Activated CD4-positive, alpha-beta T cell treated with anti-CD3 and anti-CD28 coated beads, Interleukin-2, amount 10 ng/mL, durations not matched to agents 7 days and 5 days (primary cell): ENCODE results near the gene COL11A2. TPM values are rescaled to one million over a fixed set of nuclear protein-coding genes. Genes with fewer than 3 reads are reported as not detected.
A peak's percentile ranks its signal among the peaks of the same experiment; 100 is the strongest.
"Not testable (repeated sequence)": the region's sequence is repeated elsewhere in the genome, so short reads cannot be mapped to it uniquely, and the experiment has no call there.

ENCODE experiments used
- CTCF ChIA-PET: fragments of 350-600 bp; sonication (Branson Sonifier 250); formaldehyde crosslinking; loops from one replicate; lab custom pipeline; 2021; ENCODE audit warnings: antibody characterized with exemption; lab: Charles Lee
- POLR2A ChIA-PET: fragments of 350-600 bp; sonication (Branson Sonifier 250); formaldehyde crosslinking; loops from one replicate; lab custom pipeline; 2021; ENCODE audit warnings: antibody characterized with exemption; lab: Charles Lee
- DNase-seq: peaks from one replicate; pipeline ENCODE4 v3.0.0-alpha.2; 2020
- H3K27ac Mint-ChIP-seq: one replicate; pipeline ENCODE4 v1.8.0; 2021; ENCODE audit warnings: mild to moderate bottlenecking, moderate library complexity, mixed read lengths
- H3K27me3 Mint-ChIP-seq: one replicate; pipeline ENCODE4 v1.8.0; 2021; ENCODE audit warnings: mixed read lengths
- H3K36me3 Mint-ChIP-seq: one replicate; pipeline ENCODE4 v1.8.0; 2021; ENCODE audit warnings: low read depth, mixed read lengths
- H3K4me1 Mint-ChIP-seq: one replicate; pipeline ENCODE4 v1.8.0; 2021; ENCODE audit warnings: mixed read lengths
- H3K4me3 Mint-ChIP-seq: one replicate; pipeline ENCODE4 v1.8.0; 2021; ENCODE audit warnings: mild to moderate bottlenecking, moderate library complexity, mixed read lengths
- H3K9me3 Mint-ChIP-seq: one replicate; pipeline ENCODE4 v1.8.0; 2021; ENCODE audit warnings: mixed read lengths
- total RNA-seq, 2 experiments: library from RNA; stranded (reverse); gene quantifications; one replicate each; pipeline ENCODE4 v1.2.3, GENCODE V29; 2021

Gene COL11A2
- 1 to 10 TPM; 1.3 to 1.4 TPM for total RNA-seq

DNA sequence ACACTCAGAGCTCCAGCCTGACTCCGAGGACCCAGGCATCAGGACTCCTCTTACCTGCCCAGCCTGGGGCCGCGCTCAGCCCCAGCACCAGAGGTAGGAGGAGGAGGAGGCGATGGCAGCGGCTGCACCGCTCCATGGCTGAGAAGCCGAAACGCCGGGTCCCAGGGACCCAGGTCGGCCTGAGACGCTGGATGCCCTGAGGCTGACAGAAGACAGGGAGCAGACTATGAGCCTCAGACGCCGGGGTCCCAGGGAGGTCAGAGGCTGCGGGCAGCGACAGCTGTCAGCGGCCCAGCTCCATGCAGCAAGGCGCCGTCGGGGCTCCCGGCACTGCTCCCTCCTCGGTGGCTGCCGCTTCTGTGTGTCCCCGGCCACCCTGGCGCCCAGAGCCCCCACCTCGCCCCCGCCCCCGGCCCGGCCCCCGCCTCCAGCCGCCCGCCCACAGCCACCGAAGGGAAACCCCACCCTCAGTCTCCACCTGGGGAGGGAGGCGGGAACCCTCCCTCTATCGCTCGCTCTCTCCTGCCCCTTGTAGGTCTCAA lies at the start of gene COL11A2:
Gene COL11A2 (minus strand): TSS at position 363 of the 542 bp plus-strand sequence. CDS start 227 bp downstream, at position 136.
- Mint-ChIP-seq H3K27me3 (peaks cover 36% of the 10 kb centered on the region), H3K27ac (no peak within 1 kb of the TSS), H3K36me3 (peaks cover 32% of the 10 kb centered on the region), H3K4me1 (peaks cover 11% of the 10 kb centered on the region), H3K4me3 (no peak within 1 kb of the TSS), H3K9me3 (no peaks in the 10 kb centered on the region)
- CTCF ChIA-PET, result interaction anchor here (0.5 to 1.2 kb wide), 2 partner anchors 56 to 187 kb away, joined by 5 to 7 read pairs; no protein-coding TSS in a partner anchor
- no peak for DNase-seq
- POLR2A ChIA-PET, result no interaction called here

- Mint-ChIP-seq H3K27ac (peak overlapping the region; percentile 67), H3K4me1 (peaks cover 14% of the 10 kb centered on the region), H3K36me3 (no peaks in the 10 kb centered on the region), H3K4me3 (no peak overlapping the region), H3K9me3 (no peaks in the 10 kb centered on the region), H3K27me3 (peaks cover 27% of the 10 kb centered on the region)
- CTCF ChIA-PET, result interaction anchor here (0.9 kb wide), 1 partner anchor 35 kb away, joined by 3 read pairs; the partner anchor contains the start of gene B3GALT4
- no peak for DNase-seq
- POLR2A ChIA-PET, result no interaction called here
These were observed 49.7 kb upstream of the COL11A2 start for GRCh38 chr6:33241968-33242367.

GRCh38 chr6:33237741-33238140 lies 45.5 kb upstream of the COL11A2 start:
- H3K9me3 Mint-ChIP-seq, result no peaks in the 10 kb centered on the region
- ChIA-PET POLR2A (no interaction called here), CTCF (interaction anchor here (3.1 kb wide), 1 partner anchor 11 kb away, joined by 19 read pairs; no protein-coding TSS in a partner anchor)
- H3K27ac Mint-ChIP-seq, result no peak overlapping the region
- peaks cover 36% of the 10 kb centered on the region for H3K27me3 Mint-ChIP-seq
- DNase-seq, result no peak
- no peaks in the 10 kb centered on the region for H3K36me3 Mint-ChIP-seq
- peaks cover 13% of the 10 kb centered on the region for H3K4me1 Mint-ChIP-seq
- no peak overlapping the region for H3K4me3 Mint-ChIP-seq

GRCh38 chr6:33236852-33237251 lies 44.6 kb upstream of the COL11A2 start:
- Mint-ChIP-seq H3K27ac (no peak overlapping the region), H3K27me3 (peaks cover 34% of the 10 kb centered on the region)
- POLR2A ChIA-PET, result no interaction called here

DNA sequence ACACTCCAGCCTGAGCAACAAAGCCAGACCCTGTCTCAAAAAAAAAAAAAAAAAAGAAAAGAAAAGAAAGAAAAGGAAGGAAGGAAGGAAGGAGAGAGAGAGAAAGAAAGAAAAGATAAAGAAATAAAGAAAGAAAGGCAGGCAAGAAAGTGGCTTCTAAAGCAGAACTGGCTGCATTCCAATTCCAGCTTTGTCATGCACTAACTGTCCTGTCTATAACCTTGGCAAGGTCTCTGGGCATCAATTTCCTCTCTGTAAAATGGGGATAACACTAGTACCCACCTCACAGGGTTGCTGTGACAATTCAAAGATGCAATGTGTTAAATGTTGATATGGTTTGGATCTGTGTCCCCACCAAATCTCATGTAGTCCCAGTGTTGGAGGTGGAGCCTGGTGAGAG lies 44.1 kb upstream of the COL11A2 start:
- no peaks in the 10 kb centered on the region for H3K36me3 Mint-ChIP-seq
- H3K27me3 Mint-ChIP-seq, result peaks cover 36% of the 10 kb centered on the region
- no peak overlapping the region for H3K27ac Mint-ChIP-seq
- H3K4me1 Mint-ChIP-seq, result peaks cover 3% of the 10 kb centered on the region
- CTCF ChIA-PET, result interaction anchor here (0.6 to 1.7 kb wide), 4 partner anchors 12 to 1818 kb away, joined by 3 to 5 read pairs (median 4); no protein-coding TSS in a partner anchor
- POLR2A ChIA-PET, result no interaction called here
- no peak for DNase-seq
- no peaks in the 10 kb centered on the region for H3K9me3 Mint-ChIP-seq
- no peak overlapping the region for H3K4me3 Mint-ChIP-seq

More at GRCh38 chr6:33236852-33237251, 44.6 kb upstream of the COL11A2 start:
- H3K9me3 Mint-ChIP-seq, result no peaks in the 10 kb centered on the region
- H3K36me3 Mint-ChIP-seq, result no peaks in the 10 kb centered on the region
- H3K4me3 Mint-ChIP-seq, result no peak overlapping the region
- CTCF ChIA-PET, result interaction anchor here (1.6 to 1.7 kb wide), 2 partner anchors 12 to 13 kb away, joined by 5 read pairs; no protein-coding TSS in a partner anchor
- H3K4me1 Mint-ChIP-seq, result peaks cover 7% of the 10 kb centered on the region
- DNase-seq, result no peak

GRCh38 chr6:33235221-33235634 lies 43.0 kb upstream of the COL11A2 start:
- Mint-ChIP-seq H3K36me3 (no peaks in the 10 kb centered on the region), H3K9me3 (no peaks in the 10 kb centered on the region), H3K4me1 (no peaks in the 10 kb centered on the region), H3K27me3 (peaks cover 37% of the 10 kb centered on the region), H3K4me3 (no peak overlapping the region), H3K27ac (no peak overlapping the region)
- ChIA-PET POLR2A (no interaction called here), CTCF (no interaction called here)
- DNase-seq, result no peak

GRCh38 chr6:33226503-33227120 lies 34.3 kb upstream of the COL11A2 start:
- POLR2A ChIA-PET, H3K27ac Mint-ChIP-seq, DNase-seq, H3K36me3 Mint-ChIP-seq, H3K4me1 Mint-ChIP-seq, H3K4me3 Mint-ChIP-seq, H3K9me3 Mint-ChIP-seq: not testable (repeated sequence)
- H3K27me3 Mint-ChIP-seq, result peaks cover 52% of the 10 kb centered on the region
- CTCF ChIA-PET, result interaction anchor here (0.6 to 0.7 kb wide), 2 partner anchors 14 to 76 kb away, joined by 3 read pairs; no protein-coding TSS in a partner anchor

DNA sequence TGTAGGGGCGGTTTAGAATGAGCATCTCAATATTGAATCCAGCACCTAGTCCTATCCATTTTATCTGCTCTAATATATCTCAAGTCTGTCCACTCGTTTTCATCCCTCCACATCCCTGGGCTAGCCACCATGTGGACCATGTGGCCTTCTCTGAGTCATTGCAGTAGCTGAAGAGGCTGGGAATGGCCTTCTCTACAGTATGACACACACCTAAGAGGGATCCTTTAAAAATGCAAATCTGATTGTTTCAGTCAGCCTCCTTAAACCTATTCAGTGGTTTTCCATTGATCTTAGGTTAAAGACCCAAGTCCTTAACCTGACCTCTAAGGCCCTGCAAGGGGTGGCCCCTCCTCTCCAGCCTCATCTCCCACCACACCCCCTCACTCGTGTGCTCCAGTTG lies 25.4 kb upstream of the COL11A2 start:
- H3K9me3 Mint-ChIP-seq, result no peaks in the 10 kb centered on the region
- CTCF ChIA-PET, result interaction anchor here (0.8 to 0.9 kb wide), 2 partner anchors 31 to 33 kb away, joined by 3 read pairs; no protein-coding TSS in a partner anchor
- peaks cover 2% of the 10 kb centered on the region for H3K36me3 Mint-ChIP-seq
- H3K27ac Mint-ChIP-seq, result peak overlapping the region; percentile 75
- H3K4me1 Mint-ChIP-seq, result peaks cover 11% of the 10 kb centered on the region
- no peak for DNase-seq
- no peak overlapping the region for H3K4me3 Mint-ChIP-seq
- POLR2A ChIA-PET, result no interaction called here
- peaks cover 50% of the 10 kb centered on the region for H3K27me3 Mint-ChIP-seq

DNA sequence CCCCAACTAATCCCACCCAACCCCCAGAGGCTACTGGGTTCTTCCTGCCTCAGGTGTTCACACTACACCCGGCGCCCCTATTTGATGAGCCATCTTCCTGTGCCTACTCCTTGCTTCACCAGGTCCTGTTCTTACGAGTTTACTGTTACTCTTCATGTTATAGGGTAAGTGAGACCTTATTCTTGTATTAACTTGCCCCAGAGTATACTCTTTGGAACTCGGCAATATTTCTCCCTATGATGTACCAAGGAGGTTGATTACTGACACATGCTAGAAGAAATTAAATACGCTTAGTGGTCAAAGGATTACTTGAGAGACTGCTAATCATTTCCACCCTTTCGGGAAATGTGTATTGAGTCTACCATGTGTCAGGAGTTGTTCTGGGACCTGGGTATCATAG lies 25.0 kb upstream of the COL11A2 start:
- ChIA-PET POLR2A (no interaction called here), CTCF (no interaction called here)
- no peaks in the 10 kb centered on the region for H3K9me3 Mint-ChIP-seq
- peaks cover 14% of the 10 kb centered on the region for H3K4me1 Mint-ChIP-seq
- H3K27me3 Mint-ChIP-seq, result peaks cover 49% of the 10 kb centered on the region
- no peak overlapping the region for H3K27ac Mint-ChIP-seq
- no peak for DNase-seq
- H3K36me3 Mint-ChIP-seq, result peaks cover 5% of the 10 kb centered on the region
- H3K4me3 Mint-ChIP-seq, result no peak overlapping the region

GRCh38 chr6:33216117-33216649 lies 23.9 kb upstream of the COL11A2 start:
- H3K27ac Mint-ChIP-seq, result no peak overlapping the region
- CTCF ChIA-PET, result no interaction called here
- no peak overlapping the region for H3K4me3 Mint-ChIP-seq
- peaks cover 14% of the 10 kb centered on the region for H3K4me1 Mint-ChIP-seq
- DNase-seq, result no peak
- POLR2A ChIA-PET, result interaction anchor here (0.6 kb wide), 1 partner anchor 31 kb away, joined by 4 read pairs; no protein-coding TSS in a partner anchor
- peaks cover 9% of the 10 kb centered on the region for H3K36me3 Mint-ChIP-seq
- peaks cover 41% of the 10 kb centered on the region for H3K27me3 Mint-ChIP-seq
- H3K9me3 Mint-ChIP-seq, result no peaks in the 10 kb centered on the region

DNA sequence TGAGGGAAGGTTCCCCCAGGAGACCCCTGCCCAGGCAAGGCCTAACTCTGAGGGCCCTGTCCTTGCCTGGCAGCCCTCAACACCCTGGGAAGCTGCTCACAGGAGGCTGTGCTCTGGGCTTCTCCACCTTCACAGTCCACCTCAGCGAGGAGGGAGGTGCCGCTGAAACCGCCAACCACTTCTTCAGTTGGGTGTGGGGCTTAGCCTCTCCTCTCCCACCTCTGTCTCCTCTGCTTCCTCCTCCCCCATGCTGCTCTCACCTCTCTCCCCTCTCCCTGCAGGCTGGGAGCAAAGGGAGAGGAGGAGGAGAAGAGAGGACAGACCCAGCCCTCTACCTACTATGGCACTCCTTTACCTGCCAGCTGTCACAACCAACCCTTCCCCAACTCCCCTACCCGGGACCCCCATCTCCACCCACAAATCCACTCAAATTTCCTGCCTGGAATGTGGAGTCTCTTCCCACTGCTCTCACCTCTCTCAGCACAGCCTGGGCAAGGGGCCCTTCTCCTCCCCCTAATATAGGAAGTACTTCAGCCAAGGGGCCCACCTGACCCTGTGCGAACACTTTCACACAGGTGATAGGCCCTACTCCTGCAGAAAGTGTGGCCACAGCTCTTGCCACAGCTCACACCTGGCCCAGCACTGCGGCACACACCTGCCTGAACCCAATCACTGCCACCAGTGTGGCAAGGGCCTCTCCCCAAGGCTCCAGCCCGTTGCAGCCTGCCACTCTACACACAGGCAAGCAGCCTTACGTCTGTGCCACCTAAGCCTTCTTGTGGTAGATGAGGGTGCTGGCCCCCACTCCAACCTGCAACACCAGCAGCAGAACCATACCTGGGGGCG lies 23.2 kb upstream of the COL11A2 start:
- POLR2A ChIA-PET, result interaction anchor here (0.6 kb wide), 1 partner anchor 31 kb away, joined by 4 read pairs; no protein-coding TSS in a partner anchor
- H3K4me3 Mint-ChIP-seq, result no peak overlapping the region
- CTCF ChIA-PET, result no interaction called here

GRCh38 chr6:33213989-33214335 lies 21.7 kb upstream of the COL11A2 start:
- H3K4me1 Mint-ChIP-seq, result peaks cover 27% of the 10 kb centered on the region
- peaks cover 35% of the 10 kb centered on the region for H3K27me3 Mint-ChIP-seq
- H3K36me3 Mint-ChIP-seq, result peaks cover 29% of the 10 kb centered on the region
- H3K27ac Mint-ChIP-seq, result no peak overlapping the region
- DNase-seq, result no peak
- ChIA-PET CTCF (no interaction called here), POLR2A (no interaction called here)
- no peak overlapping the region for H3K4me3 Mint-ChIP-seq
- no peaks in the 10 kb centered on the region for H3K9me3 Mint-ChIP-seq

More for the DNA sequence above, 23.2 kb upstream of the COL11A2 start:
- H3K4me1 Mint-ChIP-seq, result peaks cover 16% of the 10 kb centered on the region
- no peak overlapping the region for H3K27ac Mint-ChIP-seq
- peaks cover 40% of the 10 kb centered on the region for H3K27me3 Mint-ChIP-seq
- peaks cover 15% of the 10 kb centered on the region for H3K36me3 Mint-ChIP-seq
- no peaks in the 10 kb centered on the region for H3K9me3 Mint-ChIP-seq
- DNase-seq, result no peak
